MCF 10A (cell line): ENCODE results near the gene AMELX. TPM values are rescaled to one million over a fixed set of nuclear protein-coding genes. Genes with fewer than 3 reads are reported as not detected.

Experiments used
- BruUV-seq: library from RNA; stranded (reverse); fragments of 400-500 nt; replicated peaks from 2 replicates; lab custom pipeline; 2021; lab: Mats Ljungman, UMichigan
- CTCF ChIA-PET: fragments of 300-600 bp; sonication (Branson Sonifier 250); formaldehyde crosslinking; extraction: SDS; loops from one replicate; lab custom pipeline; 2021; ENCODE audit warnings: antibody characterized with exemption, inconsistent platforms; lab: Yijun Ruan, JAX
- POLR2A ChIA-PET: fragments of 300-600, 350-650 bp; sonication (Branson Sonifier 250); formaldehyde crosslinking; extraction: SDS; loops from one replicate; lab custom pipeline; 2020; ENCODE audit warnings: antibody characterized with exemption, inconsistent platforms; lab: Yijun Ruan, JAX
- DNase-seq: peaks from one replicate; pipeline ENCODE4 v3.0.0-alpha.2; 2018; ENCODE audit not compliant: unreplicated experiment
- H3K27ac Mint-ChIP-seq: one replicate; pipeline ENCODE4 v1.8.0; 2022; ENCODE audit warnings: mild to moderate bottlenecking, low read depth, mixed read lengths; ENCODE audit not compliant: unreplicated experiment
- H3K27me3 Mint-ChIP-seq: one replicate; pipeline ENCODE4 v1.8.0; 2022; ENCODE audit warnings: mixed read lengths; ENCODE audit not compliant: insufficient read depth, unreplicated experiment
- H3K36me3 Mint-ChIP-seq: one replicate; pipeline ENCODE4 v1.8.0; 2022; ENCODE audit warnings: mild to moderate bottlenecking, moderate library complexity, mixed read lengths; ENCODE audit not compliant: insufficient read depth, unreplicated experiment
- H3K4me1 Mint-ChIP-seq: one replicate; pipeline ENCODE4 v1.8.0; 2022; ENCODE audit warnings: mixed read lengths; ENCODE audit not compliant: insufficient read depth, unreplicated experiment
- H3K4me3 Mint-ChIP-seq: one replicate; pipeline ENCODE4 v1.8.0; 2022; ENCODE audit warnings: mild to moderate bottlenecking, moderate library complexity, mixed read lengths; ENCODE audit not compliant: unreplicated experiment
- H3K9me3 Mint-ChIP-seq: one replicate; pipeline ENCODE4 v1.8.0; 2022; ENCODE audit warnings: mixed read lengths; ENCODE audit not compliant: unreplicated experiment
- intact Hi-C: fragments of 100-400 bp; cut with micrococcal nuclease; formaldehyde crosslinking; loops from 2 replicates; pipeline ENCODE4 v1.14.1; 2022
- total RNA-seq: library from RNA; stranded (reverse); gene quantifications from 2 replicates; pipeline ENCODE4 v1.2.3, GENCODE V29; 2022
- TF ChIP-seq, protein P1 (sequence below): fragments of 200-600 bp; IDR thresholded peaks from one replicate; pipeline ENCODE4 v1.8.0; 2022; ENCODE audit warnings: antibody characterized with exemption, mild to moderate bottlenecking; ENCODE audit not compliant: unreplicated experiment

Gene AMELX
- total RNA-seq, 1 experiment from 2014 or later, result not detected

DNA sequence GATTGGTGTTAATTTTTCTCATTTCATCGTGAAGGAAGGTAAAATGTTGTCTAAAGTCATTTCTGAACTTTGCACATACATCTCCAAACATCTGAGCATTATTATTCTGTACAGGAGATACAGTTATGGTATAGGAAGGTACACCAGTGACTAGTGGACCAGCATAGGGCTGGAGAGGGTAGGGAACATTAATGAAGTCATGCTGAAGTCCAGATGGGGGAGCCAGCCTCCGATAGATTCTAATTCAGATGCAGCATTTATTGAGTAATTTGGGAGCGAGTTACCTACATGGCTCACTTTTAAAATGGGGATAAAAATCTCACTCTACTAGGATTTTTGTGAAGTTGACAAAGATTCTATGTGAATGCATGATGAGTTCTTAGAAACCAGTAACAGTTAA is 34.9 kb downstream of the AMELX start:
- CTCF ChIA-PET, result interaction anchor here (1.3 kb wide), 1 partner anchor 53 kb away, joined by 4 read pairs; no protein-coding TSS in a partner anchor
- H3K36me3 Mint-ChIP-seq, result no peaks in the 10 kb centered on the region
- H3K4me3 Mint-ChIP-seq, result no peak overlapping the region
- BruUV-seq, result no TSS peak
- H3K4me1 Mint-ChIP-seq, result peaks cover 5% of the 10 kb centered on the region
- intact Hi-C loops, result no loop called here
- POLR2A ChIA-PET, result interaction anchor here (1.1 kb wide), 1 partner anchor 83 kb away, joined by 3 read pairs; no protein-coding TSS in a partner anchor
- H3K27ac Mint-ChIP-seq, result no peak overlapping the region
- no peaks in the 10 kb centered on the region for H3K9me3 Mint-ChIP-seq
- peaks cover 11% of the 10 kb centered on the region for H3K27me3 Mint-ChIP-seq
- DNase-seq, result no peak
- TF ChIP-seq, protein P1, sequence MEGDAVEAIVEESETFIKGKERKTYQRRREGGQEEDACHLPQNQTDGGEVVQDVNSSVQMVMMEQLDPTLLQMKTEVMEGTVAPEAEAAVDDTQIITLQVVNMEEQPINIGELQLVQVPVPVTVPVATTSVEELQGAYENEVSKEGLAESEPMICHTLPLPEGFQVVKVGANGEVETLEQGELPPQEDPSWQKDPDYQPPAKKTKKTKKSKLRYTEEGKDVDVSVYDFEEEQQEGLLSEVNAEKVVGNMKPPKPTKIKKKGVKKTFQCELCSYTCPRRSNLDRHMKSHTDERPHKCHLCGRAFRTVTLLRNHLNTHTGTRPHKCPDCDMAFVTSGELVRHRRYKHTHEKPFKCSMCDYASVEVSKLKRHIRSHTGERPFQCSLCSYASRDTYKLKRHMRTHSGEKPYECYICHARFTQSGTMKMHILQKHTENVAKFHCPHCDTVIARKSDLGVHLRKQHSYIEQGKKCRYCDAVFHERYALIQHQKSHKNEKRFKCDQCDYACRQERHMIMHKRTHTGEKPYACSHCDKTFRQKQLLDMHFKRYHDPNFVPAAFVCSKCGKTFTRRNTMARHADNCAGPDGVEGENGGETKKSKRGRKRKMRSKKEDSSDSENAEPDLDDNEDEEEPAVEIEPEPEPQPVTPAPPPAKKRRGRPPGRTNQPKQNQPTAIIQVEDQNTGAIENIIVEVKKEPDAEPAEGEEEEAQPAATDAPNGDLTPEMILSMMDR, result no peak

DNA sequence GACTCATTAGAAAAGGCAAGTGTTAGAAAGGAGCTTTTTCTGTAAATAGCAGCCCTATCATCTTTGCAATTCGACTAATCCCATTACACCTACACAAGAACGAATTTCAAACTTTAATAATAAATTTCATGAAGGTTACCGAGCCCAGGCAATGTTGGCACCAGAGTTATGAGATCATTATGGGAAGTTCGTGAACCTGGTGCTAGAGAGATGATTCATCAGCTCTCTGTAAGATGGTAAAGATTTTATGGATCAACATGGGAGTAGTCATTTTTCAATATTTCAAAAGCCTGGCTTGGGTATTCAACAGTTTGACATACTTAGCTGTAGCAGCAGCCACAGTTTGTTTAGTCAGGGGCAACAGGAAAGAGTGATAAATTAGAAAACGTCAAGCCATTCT is 35.8 kb downstream of the AMELX start:
- POLR2A ChIA-PET, result interaction anchor here (0.7 to 1.1 kb wide), 3 partner anchors 13 to 84 kb away, joined by 3 to 4 read pairs (median 3); no protein-coding TSS in a partner anchor
- peak; percentile 41 for DNase-seq

DNA sequence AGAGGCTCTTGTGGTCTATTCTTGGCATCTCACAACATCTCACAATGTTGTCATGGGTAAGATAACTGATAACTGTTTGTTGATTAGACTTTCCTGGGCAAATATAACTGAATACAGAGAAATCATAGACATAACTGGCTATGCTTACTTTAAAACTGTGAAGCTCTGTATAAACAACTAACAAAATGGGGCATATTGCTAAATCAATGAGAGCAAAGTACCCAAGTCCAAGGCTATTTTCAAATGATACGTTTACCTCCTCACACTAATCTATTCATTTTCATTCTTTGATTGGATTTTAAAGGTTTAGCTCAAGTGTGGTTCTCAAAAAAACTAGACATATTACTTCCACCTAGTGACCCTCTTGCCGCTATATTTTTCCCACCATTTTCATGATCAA is 38.6 kb downstream of the AMELX start:
- no peak overlapping the region for H3K27ac Mint-ChIP-seq
- intact Hi-C loops, result no loop called here
- H3K9me3 Mint-ChIP-seq, result no peaks in the 10 kb centered on the region
- ChIA-PET POLR2A (no interaction called here), CTCF (interaction anchor here (0.6 to 1.0 kb wide), 3 partner anchors 53 to 200 kb away, joined by 3 to 4 read pairs (median 3); no protein-coding TSS in a partner anchor)
- DNase-seq, result no peak
- H3K27me3 Mint-ChIP-seq, result peaks cover 11% of the 10 kb centered on the region
- TF ChIP-seq, protein P1, result no peak
- no TSS peak for BruUV-seq
- no peak overlapping the region for H3K4me3 Mint-ChIP-seq
- H3K36me3 Mint-ChIP-seq, result no peaks in the 10 kb centered on the region
- peaks cover 5% of the 10 kb centered on the region for H3K4me1 Mint-ChIP-seq

More for the DNA sequence above, 35.8 kb downstream of the AMELX start:
- H3K4me3 Mint-ChIP-seq, result no peak overlapping the region
- no peaks in the 10 kb centered on the region for H3K9me3 Mint-ChIP-seq
- BruUV-seq, result no TSS peak
- intact Hi-C loops, result no loop called here
- H3K27ac Mint-ChIP-seq, result no peak overlapping the region
- CTCF ChIA-PET, result interaction anchor here (0.5 to 1.3 kb wide), 5 partner anchors 11 to 321 kb away, joined by 3 to 4 read pairs (median 4); no protein-coding TSS in a partner anchor
- H3K27me3 Mint-ChIP-seq, result peaks cover 11% of the 10 kb centered on the region
- no peaks in the 10 kb centered on the region for H3K36me3 Mint-ChIP-seq
- TF ChIP-seq, protein P1, result no peak
- peaks cover 5% of the 10 kb centered on the region for H3K4me1 Mint-ChIP-seq

DNA sequence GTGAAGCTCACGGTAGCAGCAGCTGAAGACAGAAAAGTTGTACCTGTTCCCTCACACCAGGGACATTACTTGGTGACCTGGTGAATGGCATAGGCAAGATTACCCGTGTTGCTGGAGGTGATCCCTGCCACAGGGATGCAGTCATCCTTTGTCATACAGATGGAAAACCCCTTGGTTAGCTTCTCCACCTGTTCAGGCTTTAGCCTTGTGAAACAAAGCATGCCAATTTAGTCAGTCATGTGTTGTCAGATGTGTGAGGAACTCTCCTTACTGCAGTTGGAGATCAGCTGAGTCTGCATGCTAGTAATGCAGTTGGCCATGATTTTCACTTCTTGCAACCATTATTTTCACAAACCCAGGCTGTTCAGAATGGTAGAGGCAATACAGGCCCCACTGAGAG is 41.0 kb downstream of the AMELX start:
- H3K4me3 Mint-ChIP-seq, result no peak overlapping the region
- no peak overlapping the region for H3K27ac Mint-ChIP-seq
- TF ChIP-seq, protein P1, result no peak
- ChIA-PET POLR2A (no interaction called here), CTCF (no interaction called here)
- BruUV-seq, result no TSS peak
- no peaks in the 10 kb centered on the region for H3K36me3 Mint-ChIP-seq
- H3K4me1 Mint-ChIP-seq, result peaks cover 5% of the 10 kb centered on the region
- intact Hi-C loops, result no loop called here
- H3K27me3 Mint-ChIP-seq, result peaks cover 16% of the 10 kb centered on the region
- no peak for DNase-seq
- H3K9me3 Mint-ChIP-seq, result no peaks in the 10 kb centered on the region
